ENCODE results near the gene CELSR1. TPM values are rescaled to one million over a fixed set of nuclear protein-coding genes. Genes with fewer than 3 reads are reported as not detected.

CELSR1 gene
- polyA plus RNA-seq, 1 experiment = 1.0 TPM

DNA sequence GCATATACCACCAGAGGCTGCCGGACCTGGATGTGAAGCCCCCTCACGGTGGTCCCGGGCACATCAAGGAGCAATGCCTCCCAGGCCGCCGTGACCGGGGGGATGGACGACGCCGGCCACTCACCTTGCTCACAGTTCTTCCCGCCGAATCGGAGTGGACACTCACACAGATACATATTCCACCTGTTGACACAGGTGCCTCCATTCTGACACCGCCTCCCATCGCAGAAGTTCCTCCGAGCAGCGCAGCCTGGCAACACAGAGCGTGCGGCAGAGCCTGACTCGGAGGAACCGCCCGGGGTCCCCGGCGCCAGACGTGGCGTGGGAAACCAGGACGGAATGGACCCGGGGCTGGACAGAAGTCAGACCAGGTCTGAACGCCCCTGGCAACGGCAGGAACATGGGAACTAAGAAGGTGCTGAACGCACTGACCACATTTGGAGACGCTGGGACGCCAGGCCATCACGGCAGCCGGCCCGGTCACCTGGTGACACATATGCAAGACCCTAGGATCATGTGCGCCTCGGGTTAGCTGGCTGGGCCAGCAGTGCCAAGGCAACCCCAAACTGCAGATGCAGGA is 127.7 kb downstream of the CELSR1 start:
- peaks cover 5% of the 10 kb centered on the region for H3K27me3 ChIP-seq (ENCODE audit: control insufficient read depth, insufficient read depth, low read length)
- H3K36me3 ChIP-seq (ENCODE audit: control insufficient read depth, insufficient read depth, low read length) = no peaks in the 10 kb centered on the region
- no peak for TF ChIP-seq CTCF (IDR thresholded peaks at IDR 0.05; ENCODE audit: insufficient read depth, low read depth, low read length)
- DNase-seq (ENCODE audit: low read depth) = no peak
- CTCF ChIA-PET = no interaction called here
- POLR2A ChIA-PET = no interaction called here
- H3K4me3 ChIP-seq (ENCODE audit: low read depth, low read length) = no peak overlapping the region

- peaks cover under 1% of the 10 kb centered on the region; the same call in 1 of the 2 replicates for H3K27me3 ChIP-seq (ENCODE audit: control insufficient read depth, insufficient read depth, low read length)
- no peak for DNase-seq (ENCODE audit: low read depth)
- no peak for TF ChIP-seq CTCF (IDR thresholded peaks at IDR 0.05; ENCODE audit: insufficient read depth, low read depth, low read length)
- no peak overlapping the region for H3K4me3 ChIP-seq (ENCODE audit: low read depth, low read length)
- CTCF ChIA-PET = no interaction called here
- H3K36me3 ChIP-seq (ENCODE audit: control insufficient read depth, insufficient read depth, low read length) = no peaks in the 10 kb centered on the region
- POLR2A ChIA-PET = no interaction called here
Measured at GRCh38 chr22:46408568-46409506, 128.6 kb downstream of the CELSR1 start.

DNA sequence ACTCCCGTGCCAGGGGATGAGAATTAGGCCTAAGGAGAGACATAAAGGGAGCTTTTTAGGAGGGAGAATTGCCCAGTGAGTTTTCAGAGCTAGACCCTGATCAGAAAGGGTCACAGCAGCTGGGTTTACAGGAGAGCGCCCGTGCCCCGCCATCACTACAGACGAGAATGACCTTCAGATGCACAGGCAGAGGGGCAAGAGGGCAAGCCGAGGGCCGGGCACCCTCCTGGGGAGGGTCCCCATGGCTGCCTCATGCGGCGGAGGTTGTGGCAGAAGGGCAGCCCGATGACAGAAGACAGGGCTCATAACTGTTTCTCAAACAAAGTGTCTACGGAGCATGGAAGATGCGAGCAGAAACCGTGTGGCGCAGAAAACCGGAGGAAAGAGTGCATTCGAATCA is 129.7 kb downstream of the CELSR1 start:
- Histone ChIP-seq H3K36me3 (ENCODE audit: control insufficient read depth, insufficient read depth, low read length) (no peaks in the 10 kb centered on the region), H3K4me3 (ENCODE audit: low read depth, low read length) (no peak overlapping the region), H3K27me3 (ENCODE audit: control insufficient read depth, insufficient read depth, low read length) (no peaks in the 10 kb centered on the region; the same call in 1 of the 2 replicates)
- no peak for DNase-seq (ENCODE audit: low read depth)
- CTCF ChIA-PET = no interaction called here
- POLR2A ChIA-PET = no interaction called here
- TF ChIP-seq CTCF (IDR thresholded peaks at IDR 0.05; ENCODE audit: insufficient read depth, low read depth, low read length) = no peak

DNA sequence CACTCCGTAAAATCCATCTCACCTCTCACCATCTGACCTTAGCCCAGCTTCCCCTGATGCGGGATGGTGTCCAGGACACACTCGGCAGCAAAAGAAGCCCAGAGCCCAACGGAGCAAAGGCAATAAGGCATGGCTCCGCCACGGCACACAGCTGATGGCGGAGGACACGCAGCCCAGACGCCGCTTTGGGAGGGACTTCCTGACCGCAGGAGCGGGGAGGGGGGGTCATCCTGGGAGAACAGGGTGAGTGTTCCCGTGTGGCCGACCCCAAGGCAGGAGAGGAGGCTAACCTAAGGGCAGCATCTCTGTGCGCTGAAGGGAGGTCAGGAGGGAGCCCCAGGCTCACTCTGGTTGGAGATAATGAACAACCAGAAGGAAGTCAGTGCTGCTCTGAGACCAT is 130.6 kb downstream of the CELSR1 start:
- TF ChIP-seq CTCF (IDR thresholded peaks at IDR 0.05; ENCODE audit: insufficient read depth, low read depth, low read length) = no peak
- Histone ChIP-seq H3K4me3 (ENCODE audit: low read depth, low read length) (no peak overlapping the region), H3K27me3 (ENCODE audit: control insufficient read depth, insufficient read depth, low read length) (no peaks in the 10 kb centered on the region), H3K36me3 (ENCODE audit: control insufficient read depth, insufficient read depth, low read length) (no peaks in the 10 kb centered on the region)
- ChIA-PET CTCF (no interaction called here), POLR2A (no interaction called here)
- DNase-seq (ENCODE audit: low read depth) = no peak

DNA sequence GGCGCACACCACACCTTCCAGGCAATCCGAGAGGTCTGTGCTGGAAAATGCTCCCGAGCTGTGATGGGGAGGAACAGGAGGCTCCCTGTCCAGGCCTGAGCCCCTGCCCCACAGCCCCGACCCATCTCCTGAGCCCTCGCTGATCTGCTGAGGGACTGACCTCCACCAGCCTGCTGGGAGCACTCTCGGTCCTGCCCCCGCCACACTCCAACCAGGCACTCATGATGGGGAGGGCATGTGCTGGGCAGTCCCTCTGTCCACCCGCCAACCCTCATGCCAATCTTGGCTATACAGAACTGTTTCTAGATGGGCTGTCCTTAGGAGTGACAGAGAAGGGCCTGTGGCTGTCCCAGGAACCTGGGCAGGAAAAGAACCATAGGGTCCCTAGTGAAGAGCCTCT is 131.1 kb downstream of the CELSR1 start:
- no peak for DNase-seq (ENCODE audit: low read depth)
- CTCF ChIA-PET = interaction anchor here (0.8 to 1.1 kb wide), 2 partner anchors 137 to 410 kb away, joined by 3 read pairs; no protein-coding TSS in a partner anchor
- Histone ChIP-seq H3K27me3 (ENCODE audit: control insufficient read depth, insufficient read depth, low read length) (no peaks in the 10 kb centered on the region), H3K4me3 (ENCODE audit: low read depth, low read length) (no peak overlapping the region), H3K36me3 (ENCODE audit: control insufficient read depth, insufficient read depth, low read length) (no peaks in the 10 kb centered on the region)
- POLR2A ChIA-PET = no interaction called here
- no peak for TF ChIP-seq CTCF (IDR thresholded peaks at IDR 0.05; ENCODE audit: insufficient read depth, low read depth, low read length)
